GF-D8 (cell line): ENCODE measurements around the gene EPB41L4B.
"Not testable (repeated sequence)": the region's sequence is repeated elsewhere in the genome, so short reads cannot be mapped to it uniquely, and the experiment has no call there.

Experiments used
- DNase-seq: peaks from one replicate; lab custom pipeline; 2025; lab: John Stamatoyannopoulos, UW

EPB41L4B gene

GRCh38 chr9:109163194-109163593 is 157.7 kb downstream of the EPB41L4B start:
- DNase-seq, result no peak

- DNase-seq, result no peak
These were observed 158.2 kb downstream of the EPB41L4B start for GRCh38 chr9:109162677-109163076.

GRCh38 chr9:109161471-109161870 is 159.4 kb downstream of the EPB41L4B start:
- DNase-seq, result no peak

GRCh38 chr9:109159583-109159982 is 161.3 kb downstream of the EPB41L4B start:
- no peak for DNase-seq

GRCh38 chr9:109158651-109159050 is 162.2 kb downstream of the EPB41L4B start:
- no peak for DNase-seq

GRCh38 chr9:109156708-109157107 is 164.2 kb downstream of the EPB41L4B start:
- no peak for DNase-seq

- no peak for DNase-seq
These were observed 169.8 kb downstream of the EPB41L4B start for GRCh38 chr9:109150925-109151545.

- DNase-seq, result no peak
These were observed 171.1 kb downstream of the EPB41L4B start for GRCh38 chr9:109149722-109150121.

GRCh38 chr9:109149089-109149488 is 171.8 kb downstream of the EPB41L4B start:
- no peak for DNase-seq

- DNase-seq, result no peak
These were observed 175.8 kb downstream of the EPB41L4B start for GRCh38 chr9:109145051-109145450.

- no peak for DNase-seq
These were observed 176.8 kb downstream of the EPB41L4B start for GRCh38 chr9:109143881-109144562.

GRCh38 chr9:109141375-109141774 is 179.5 kb downstream of the EPB41L4B start:
- no peak for DNase-seq

GRCh38 chr9:109139851-109140250 is 181.0 kb downstream of the EPB41L4B start:
- no peak for DNase-seq

GRCh38 chr9:109138421-109138820 is 182.4 kb downstream of the EPB41L4B start:
- no peak for DNase-seq

- DNase-seq, result no peak
These were observed 186.7 kb downstream of the EPB41L4B start for GRCh38 chr9:109134167-109134578.

GRCh38 chr9:109133533-109133932 is 187.3 kb downstream of the EPB41L4B start:
- no peak for DNase-seq

- no peak for DNase-seq
These were observed 188.3 kb downstream of the EPB41L4B start for GRCh38 chr9:109132567-109133021.

- DNase-seq, result no peak
These were observed 191.2 kb downstream of the EPB41L4B start for GRCh38 chr9:109129470-109130197.

GRCh38 chr9:109126671-109127070 is 194.2 kb downstream of the EPB41L4B start:
- DNase-seq, result not testable (repeated sequence)

- DNase-seq, result no peak
These were observed 196.7 kb downstream of the EPB41L4B start for GRCh38 chr9:109124121-109124520.

- DNase-seq, result peak; percentile 67
These were observed 197.9 kb downstream of the EPB41L4B start for GRCh38 chr9:109122726-109123621.
